ENCODE results near the gene PCSK5.

DNA sequence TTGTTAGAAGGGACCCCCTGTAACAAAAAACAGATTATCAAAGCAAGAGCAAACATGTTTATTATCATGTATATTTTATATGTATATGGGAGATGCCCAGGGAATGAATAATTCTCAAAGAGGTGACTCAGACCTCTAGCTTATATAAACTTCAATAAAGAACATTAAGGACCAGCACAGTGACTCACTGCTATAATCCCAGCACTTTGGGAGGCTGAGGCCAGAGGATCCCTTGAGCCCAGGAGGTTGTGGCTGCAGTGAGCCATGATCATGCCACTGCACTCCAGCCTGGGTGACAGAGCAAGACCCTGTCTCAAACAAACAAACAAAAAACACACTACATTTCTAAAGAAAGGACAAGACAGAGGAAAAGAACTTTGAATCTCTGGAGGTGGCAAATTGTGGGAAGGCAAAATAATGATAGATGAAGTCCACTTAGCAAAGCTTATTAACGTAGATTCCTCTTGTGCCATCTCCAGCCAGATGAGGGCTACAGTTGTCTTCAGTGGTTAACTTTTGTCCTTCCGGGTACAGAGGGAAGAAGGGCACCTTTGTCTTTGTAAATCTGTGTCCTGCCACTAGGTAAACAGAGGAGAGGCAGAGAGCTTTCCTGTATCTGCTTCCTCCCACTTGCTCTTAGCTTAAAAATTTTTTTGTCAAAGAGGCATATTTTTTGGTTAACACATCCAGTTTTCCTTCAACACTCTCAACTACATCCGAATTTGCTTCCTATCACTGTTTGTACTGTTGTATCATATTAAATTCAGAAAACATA lies 511.3 kb downstream of the PCSK5 start:
- TF ChIP-seq SUZ12 (IDR thresholded peaks at IDR 0.05; ENCODE audit: extremely low read depth, insufficient read depth, insufficient read length): no peak
- no peak for TF ChIP-seq ZNF274 (IDR thresholded peaks at IDR 0.05; ENCODE audit: low read depth, low read length)
